H9 (cell line): ENCODE data around the gene B3GAT3. TPM values are rescaled to one million over a fixed set of nuclear protein-coding genes. Genes with fewer than 3 reads are reported as not detected.
A peak's percentile ranks its signal among the peaks of the same experiment; 100 is the strongest.
"Not testable (repeated sequence)": the region's sequence is repeated elsewhere in the genome, so short reads cannot be mapped to it uniquely, and the experiment has no call there.

Source experiments
- DNase-seq: peaks from one replicate; pipeline ENCODE4 v3.0.0-alpha.2; 2017
- H2AFZ ChIP-seq: one replicate; pipeline ENCODE4 v1.6.1; 2013; ENCODE audit warnings: mild to moderate bottlenecking, low read length, control low read depth, moderate library complexity
- H2AK5ac ChIP-seq: 2 replicates; pipeline ENCODE4 v1.6.1; 2013; ENCODE audit warnings: low read length, control low read depth, mixed read lengths; ENCODE audit not compliant: insufficient read length
- H2BK120ac ChIP-seq: one replicate; pipeline ENCODE4 v1.6.1; 2013; ENCODE audit warnings: low read depth, mild to moderate bottlenecking, low read length, control low read depth, inconsistent platforms; ENCODE audit not compliant: poor library complexity, severe bottlenecking
- H2BK12ac ChIP-seq: 2 replicates; pipeline ENCODE4 v1.6.1; 2013; ENCODE audit warnings: low read length, control low read depth, mixed read lengths, low read depth; ENCODE audit not compliant: insufficient read length
- H2BK15ac ChIP-seq: 2 replicates; pipeline ENCODE4 v1.6.1; 2013; ENCODE audit warnings: low read depth, low read length, control low read depth
- H2BK20ac ChIP-seq: one replicate; pipeline ENCODE4 v1.6.1; 2013; ENCODE audit warnings: low read depth, mild to moderate bottlenecking, low read length, control low read depth, inconsistent platforms; ENCODE audit not compliant: poor library complexity, severe bottlenecking
- H2BK5ac ChIP-seq: 2 replicates; pipeline ENCODE4 v1.6.1; 2013; ENCODE audit warnings: low read length, control low read depth, mixed read lengths; ENCODE audit not compliant: insufficient read length
- H3K14ac ChIP-seq: 2 replicates; pipeline ENCODE4 v1.6.1; 2013; ENCODE audit warnings: low read length, control low read depth; ENCODE audit not compliant: insufficient read depth
- H3K18ac ChIP-seq: 2 replicates; pipeline ENCODE4 v1.6.1; 2013; ENCODE audit warnings: low read depth, mild to moderate bottlenecking, mixed read lengths, low read length, control low read depth; ENCODE audit not compliant: insufficient read length
- H3K23ac ChIP-seq: 2 replicates; pipeline ENCODE4 v1.6.1; 2013; ENCODE audit warnings: low read length, control low read depth, mixed read lengths, low read depth; ENCODE audit not compliant: insufficient read length
- H3K23me2 ChIP-seq: 2 replicates; pipeline ENCODE4 v1.6.1; 2013; ENCODE audit warnings: low read depth, mild to moderate bottlenecking, mixed read lengths, low read length, control low read depth; ENCODE audit not compliant: insufficient read length, poor library complexity, severe bottlenecking
- H3K27ac ChIP-seq: 2 replicates; pipeline ENCODE4 v1.5.1; 2013; ENCODE audit warnings: low read length, control low read depth, mixed read lengths, low read depth; ENCODE audit not compliant: insufficient read length
- H3K27me3 ChIP-seq: 2 replicates; pipeline ENCODE4 v1.6.1; 2013; ENCODE audit warnings: low read length, control low read depth, inconsistent platforms; ENCODE audit not compliant: insufficient read depth
- H3K4ac ChIP-seq: 2 replicates; pipeline ENCODE4 v1.6.1; 2013; ENCODE audit warnings: low read depth, mild to moderate bottlenecking, control low read depth, inconsistent platforms, low read length, moderate library complexity
- H3K4me1 ChIP-seq: 2 replicates; pipeline ENCODE4 v1.6.1; 2013; ENCODE audit warnings: low read length, control low read depth, inconsistent platforms; ENCODE audit not compliant: insufficient read depth
- H3K4me2 ChIP-seq: 2 replicates; pipeline ENCODE4 v1.6.1; 2013; ENCODE audit warnings: low read length, control low read depth, mixed read lengths; ENCODE audit not compliant: insufficient read length, insufficient read depth
- H3K56ac ChIP-seq: 2 replicates; pipeline ENCODE4 v1.6.1; 2013; ENCODE audit warnings: low read depth, mild to moderate bottlenecking, mixed read lengths, low read length, control low read depth; ENCODE audit not compliant: insufficient read length
- H3K79me1 ChIP-seq: 2 replicates; pipeline ENCODE4 v1.6.1; 2013; ENCODE audit warnings: low read depth, mild to moderate bottlenecking, moderate library complexity, low read length, control low read depth, inconsistent platforms; ENCODE audit not compliant: insufficient read depth, poor library complexity, severe bottlenecking
- H3K79me2 ChIP-seq: 2 replicates; pipeline ENCODE4 v1.6.1; 2013; ENCODE audit warnings: low read length, control low read depth, inconsistent platforms; ENCODE audit not compliant: insufficient read depth
- H3K9ac ChIP-seq: 2 replicates; pipeline ENCODE4 v1.6.1; 2013; ENCODE audit warnings: low read length, control low read depth, mixed read lengths; ENCODE audit not compliant: insufficient read length; ENCODE audit errors: extremely low read depth
- H3K9me3 ChIP-seq: one replicate; pipeline ENCODE4 v1.6.1; 2013; ENCODE audit warnings: low read depth, low read length, inconsistent platforms; ENCODE audit not compliant: control insufficient read depth
- H3T11ph ChIP-seq: one replicate; pipeline ENCODE4 v1.6.1; 2013; ENCODE audit warnings: mild to moderate bottlenecking, low read length, control low read depth, inconsistent platforms
- H4K20me1 ChIP-seq: one replicate; pipeline ENCODE4 v1.6.1; 2013; ENCODE audit not compliant: control insufficient read depth, insufficient read length, insufficient read depth
- H4K5ac ChIP-seq: 2 replicates; pipeline ENCODE4 v1.6.1; 2013; ENCODE audit warnings: low read depth, mild to moderate bottlenecking, mixed read lengths, low read length, control low read depth; ENCODE audit not compliant: insufficient read length
- H4K8ac ChIP-seq: replicated peaks from 2 replicates; pipeline ENCODE4 v1.6.1; 2013; ENCODE audit warnings: low read length, control low read depth, mixed read lengths, low read depth; ENCODE audit not compliant: insufficient read length
- H4K91ac ChIP-seq: 2 replicates; pipeline ENCODE4 v1.6.1; 2013; ENCODE audit warnings: low read depth, mild to moderate bottlenecking, moderate library complexity, mixed read lengths, low read length, control low read depth; ENCODE audit not compliant: insufficient read length
- H3K27ac Mint-ChIP-seq, 3 experiments: 2 replicates in 2 of 3; 3 replicates in 1 of 3; pipeline ENCODE4 v1.8.0; 2020 to 2021; ENCODE audit warnings: mixed read lengths in 3 of 3, mild to moderate bottlenecking in 1 of 3, moderate library complexity in 1 of 3
- H3K27me3 Mint-ChIP-seq: 2 replicates; pipeline ENCODE4 v1.8.0; 2021; ENCODE audit warnings: low read depth, mild to moderate bottlenecking, moderate library complexity, mixed read lengths
- H3K36me3 Mint-ChIP-seq, 3 experiments: 2 replicates in 2 of 3; 3 replicates in 1 of 3; pipeline ENCODE4 v1.8.0; 2020 to 2021; ENCODE audit warnings: low read depth in 3 of 3, mixed read lengths in 3 of 3; ENCODE audit not compliant: insufficient read depth in 1 of 3
- H3K4me1 Mint-ChIP-seq, 2 experiments: 2 replicates each; pipeline ENCODE4 v1.8.0; 2020; ENCODE audit warnings: mixed read lengths in 2 of 2
- H3K4me3 Mint-ChIP-seq, 2 experiments: 2 replicates in 1 of 2; 3 replicates in 1 of 2; pipeline ENCODE4 v1.8.0; 2020 to 2021; ENCODE audit warnings: mild to moderate bottlenecking in 2 of 2, mixed read lengths in 2 of 2, moderate library complexity in 1 of 2
- H3K9me3 Mint-ChIP-seq, 2 experiments: 2 replicates in 1 of 2; 3 replicates in 1 of 2; pipeline ENCODE4 v1.8.0; 2020; ENCODE audit warnings: mild to moderate bottlenecking in 2 of 2, mixed read lengths in 2 of 2, moderate library complexity in 1 of 2
- CTCF ChIP-seq: fragments of 200-600 bp; sonication (generic); conservative IDR thresholded peaks from 3 replicates; pipeline ENCODE4 v1.8.0; 2021; ENCODE audit warnings: antibody characterized with exemption, mild to moderate bottlenecking
- WGBS: extraction: QIAGEN DNeasy Blood & Tissue Kit; methylation state at CpG from one replicate; pipeline ENCODE4 v1.1.7; 2013; ENCODE audit warnings: missing lambda C conversion rate, low lambda C conversion rate, mixed read lengths; ENCODE audit not compliant: insufficient read length; ENCODE audit errors: extremely low coverage; 5-methylcytosine and 5-hydroxymethylcytosine counted together
- total RNA-seq: library from RNA; stranded (reverse); gene quantifications from 2 replicates; pipeline ENCODE4 v1.2.1, GENCODE V29; 2021

B3GAT3 gene
- total RNA-seq, 1 experiment from 2014 or later = 30.8 TPM

GRCh38 chr11:62652161-62653006 lies 30.6 kb upstream of the B3GAT3 start:
- H3T11ph ChIP-seq = no peak overlapping the region

GRCh38 chr11:62650283-62650682 lies 28.5 kb upstream of the B3GAT3 start:
- H3K9me3 Mint-ChIP-seq, H4K5ac ChIP-seq, H3K9me3 ChIP-seq, H2BK5ac ChIP-seq, H2BK12ac ChIP-seq, H3K4me2 ChIP-seq, H3T11ph ChIP-seq, H3K14ac ChIP-seq, H3K18ac ChIP-seq, H3K9ac ChIP-seq, H2BK20ac ChIP-seq, H2BK120ac ChIP-seq, H3K27me3 Mint-ChIP-seq, DNase-seq, H3K27ac ChIP-seq, H3K4me3 Mint-ChIP-seq, H3K27me3 ChIP-seq, H2BK15ac ChIP-seq, H3K56ac ChIP-seq, H2AK5ac ChIP-seq, H3K23me2 ChIP-seq, H3K4me1 ChIP-seq, H2AFZ ChIP-seq, H3K23ac ChIP-seq, H4K20me1 ChIP-seq, H3K79me2 ChIP-seq, H3K4ac ChIP-seq, H3K27ac Mint-ChIP-seq, H4K91ac ChIP-seq, H4K8ac ChIP-seq, H3K79me1 ChIP-seq: not testable (repeated sequence)
- Mint-ChIP-seq H3K4me1 (peaks cover 9 to 13% of the 10 kb centered on the region in 2 experiments), H3K36me3 (peaks cover 8 to 27% (median 12%) of the 10 kb centered on the region in 3 experiments; a peak in 6 of 7 replicates)
- no CpG with 5 or more reads among the region's 12 CpGs for WGBS

More at GRCh38 chr11:62652161-62653006, 30.6 kb upstream of the B3GAT3 start:
- Histone ChIP-seq H4K91ac (no peak overlapping the region), H3K27me3 (no peaks in the 10 kb centered on the region), H2BK12ac (no peak overlapping the region), H3K4me1 (no peaks in the 10 kb centered on the region), H3K23ac (no peak overlapping the region), H4K5ac (no peak overlapping the region), H3K56ac (no peak overlapping the region), H3K79me1 (no peaks in the 10 kb centered on the region), H2AK5ac (no peak overlapping the region), H2BK120ac (no peak overlapping the region), H2AFZ (no peak overlapping the region), H3K23me2 (peaks cover 4% of the 10 kb centered on the region), H2BK20ac (no peak overlapping the region), H4K8ac (no peak overlapping the region), H3K18ac (no peak overlapping the region), H2BK15ac (no peak overlapping the region), H3K9ac (peak overlapping the region; percentile 84), H3K4me2 (peak overlapping the region; percentile 90), H3K14ac (no peak overlapping the region), H3K9me3 (no peaks in the 10 kb centered on the region), H3K4ac (no peak overlapping the region), H2BK5ac (no peak overlapping the region), H3K79me2 (peaks cover 4% of the 10 kb centered on the region; the same call in 1 of the 2 replicates), H3K27ac (no peak overlapping the region), H4K20me1 (no peaks in the 10 kb centered on the region)
- no peaks in the 10 kb centered on the region for H3K27me3 Mint-ChIP-seq
- TF ChIP-seq CTCF = no peak
- H3K9me3 Mint-ChIP-seq = no peaks in the 10 kb centered on the region
- no peak for DNase-seq
- whole genome bisulfite sequencing = no CpG with 5 or more reads among the region's 16 CpGs
- H3K4me1 Mint-ChIP-seq = peaks cover 4 to 9% of the 10 kb centered on the region in 2 experiments
- peak overlapping the region; percentile 92 to 94 for H3K4me3 Mint-ChIP-seq
- peak overlapping the region; percentile 86 to 96 (median 86) for H3K27ac Mint-ChIP-seq
- H3K36me3 Mint-ChIP-seq = peaks cover 8 to 24% (median 12%) of the 10 kb centered on the region in 3 experiments; a peak in 6 of 7 replicates
